Spleen (tissue), 11 donors: ENCODE measurements around the gene RHOV. TPM values are rescaled to one million over a fixed set of nuclear protein-coding genes. Genes with fewer than 3 reads are reported as not detected.

Source experiments
- DNase-seq: peaks from one replicate; pipeline ENCODE4 v3.0.0-alpha.2; 2020
- H3K27ac ChIP-seq, 8 donors: fragments of 200-600 bp; sonication (generic) in 7 of 8; 1 replicate in 4 of 8; 2 replicates in 4 of 8; pipeline versions ENCODE4 v1.5.0 to v1.8.0; 2016 to 2021; ENCODE audit warnings: inconsistent platforms in 4 of 8, mild to moderate bottlenecking in 4 of 8, moderate library complexity in 1 of 8
- H3K27me3 ChIP-seq, 7 donors: fragments of 200-600 bp; sonication (generic) in 6 of 7; replicated peaks in 1 of 7; 1 replicate in 4 of 7; 2 replicates in 3 of 7; pipeline versions ENCODE4 v1.5.0 to v1.8.0; 2016 to 2021; ENCODE audit warnings: inconsistent platforms in 3 of 7, mild to moderate bottlenecking in 1 of 7
- H3K36me3 ChIP-seq, 6 donors: fragments of 200-600 bp; sonication (generic) in 5 of 6; 1 replicate in 4 of 6; 2 replicates in 2 of 6; pipeline versions ENCODE4 v1.5.0 to v1.8.0; 2016 to 2021; ENCODE audit warnings: inconsistent platforms in 2 of 6
- H3K4me1 ChIP-seq, 6 donors: fragments of 200-600 bp; sonication (generic) in 5 of 6; 1 replicate in 3 of 6; 2 replicates in 3 of 6; pipeline versions ENCODE4 v1.5.0 to v1.8.0; 2016 to 2021; ENCODE audit warnings: inconsistent platforms in 3 of 6
- H3K4me3 ChIP-seq, 8 donors: fragments of 200-600 bp; sonication (generic) in 7 of 8; 1 replicate in 4 of 8; 2 replicates in 4 of 8; pipeline versions ENCODE4 v1.5.0 to v1.8.0; 2016 to 2021; ENCODE audit warnings: inconsistent platforms in 4 of 8, mild to moderate bottlenecking in 4 of 8, moderate library complexity in 2 of 8
- H3K9me3 ChIP-seq, 8 donors: fragments of 200-600 bp; sonication (generic) in 7 of 8; 1 replicate in 4 of 8; 2 replicates in 4 of 8; pipeline versions ENCODE4 v1.5.0 to v1.8.0; 2016 to 2021; ENCODE audit warnings: inconsistent platforms in 4 of 8
- CTCF ChIP-seq, 11 experiments: fragments of 200-600 bp in 7 of 11; fragments of 450-650 bp in 4 of 11; sonication (generic) in 4 of 11; IDR thresholded peaks in 8 of 11; conservative IDR thresholded peaks in 3 of 11; 1 replicate in 7 of 11; 2 replicates in 4 of 11; pipeline versions ENCODE4 v1.4.0 to v1.8.0; 2016 to 2021; ENCODE audit warnings: antibody characterized with exemption in 11 of 11, inconsistent platforms in 4 of 11, mild to moderate bottlenecking in 1 of 11
- POLR2A ChIP-seq, 3 donors: fragments of 450-650 bp; IDR thresholded peaks; one replicate each; pipeline ENCODE4 v1.5.1; 2017; ENCODE audit warnings: antibody characterized with exemption in 3 of 3, mild to moderate bottlenecking in 1 of 3
- POLR2AphosphoS5 ChIP-seq, 3 donors: sonication (generic); formaldehyde crosslinking; IDR thresholded peaks; one replicate each; pipeline ENCODE4 v1.5.1; 2017; ENCODE audit warnings: antibody characterized with exemption in 3 of 3
- WGBS, 5 donors: extraction: QIAGEN DNeasy Blood & Tissue Kit in 3 of 5; methylation state at CpG; one replicate each; pipeline versions ENCODE4 v1.1.5 to v1.1.7; 2013 to 2018; 5-methylcytosine and 5-hydroxymethylcytosine counted together
- intact Hi-C: fragments of 100-400 bp; cut with DNase I; formaldehyde crosslinking; loops from one replicate; pipeline ENCODE4 v1.15.0; 2023; ENCODE audit warnings: low total_unique reads
- polyA plus RNA-seq, 3 donors: library from polyadenylated mRNA; stranded (reverse); fragments of 200-250 nt; gene quantifications; one replicate each; pipeline ENCODE4 v1.2.1, GENCODE V29; 2013
- total RNA-seq, 7 donors: library from RNA; depleted of rRNA in 3 of 7; stranded (reverse); fragments of >200 nt in 3 of 7; fragmentation: NEBNext Ultra II Directional in 4 of 7; extraction: Animal tissue kit (Norgen Biotek cat#: 25700) in 4 of 7; gene quantifications; one replicate each; pipeline versions ENCODE4 v1.1.0 to v1.2.1, GENCODE V29; 2016 to 2021
- donor health status: healthy with polysubstance abuse.
- donor health status: DM: no; HTN: no; CAD: no; lungs with moderate emphysema.
- donor health status: DM: no; HTN: no; CAD: no.
- donor health status: Bipolar disorder and iron deficiency.
- donor health status: healthy.
- donor health status: DM: no; HTN: no; CAD: no.
- donor health status: DM: yes; HTN: yes; CAD: no.

Gene RHOV
- total and polyA plus RNA-seq, 10 donors = 0.06 to 0.19 TPM; not detected in 8

GRCh38 chr15:40904552-40905201 lies 30.6 kb upstream of the RHOV start:
- Histone ChIP-seq H3K4me1 (peaks cover 41 to 100% (median 86%) of the 10 kb centered on the region in 6 donors), H3K9me3 (no peaks in the 10 kb centered on the region), H3K4me3 (no peak overlapping the region), H3K27me3 (no peaks in the 10 kb centered on the region), H3K36me3 (peaks cover 0 to 51% (median 32%) of the 10 kb centered on the region in 6 donors), H3K27ac (peak overlapping the region in 6 of 8 donors; percentile 38 to 95 (median 92))
- TF ChIP-seq POLR2AphosphoS5 (IDR thresholded peaks at IDR 0.05) (no peak), CTCF (IDR thresholded peaks at IDR 0.05 in 8 of 11, conservative IDR thresholded peaks at IDR 0.05 in 3 of 11) (no peak), POLR2A (IDR thresholded peaks at IDR 0.05) (no peak)
- peak; percentile 74 for DNase-seq
- intact Hi-C loops = loop anchor here (5.0 to 10.0 kb wide), 3 partner anchors 38 to 210 kb away; partner anchors contain the start of gene INO80
- WGBS, 5 donors = 73 to 83% (median 75%) methylated on average over 7 of the region's 7 CpGs

- 33 to 65% (median 40%) methylated on average over 30 to 33 of the region's 33 CpGs for WGBS, 5 donors
- peak overlapping the region in 3 of 8 donors; percentile 8 to 52 (median 21) for H3K4me3 ChIP-seq
- H3K4me1 ChIP-seq = peaks cover 38 to 89% (median 75%) of the 10 kb centered on the region in 6 donors
- H3K36me3 ChIP-seq = peaks cover 0 to 69% (median 46%) of the 10 kb centered on the region in 6 donors
- TF ChIP-seq POLR2AphosphoS5 (IDR thresholded peaks at IDR 0.05) (peak; percentile 59 to 75 (median 74)), POLR2A (IDR thresholded peaks at IDR 0.05) (no peak), CTCF (IDR thresholded peaks at IDR 0.05 in 8 of 11, conservative IDR thresholded peaks at IDR 0.05 in 3 of 11) (peak in 1 of 11 experiments; percentile 5)
- H3K27me3 ChIP-seq = no peaks in the 10 kb centered on the region
- H3K9me3 ChIP-seq = no peaks in the 10 kb centered on the region
- intact Hi-C loops = loop anchor here (5.0 to 10.0 kb wide), 2 partner anchors 119 to 212 kb away; partner anchors contain the start of gene INO80
- DNase-seq = peak; percentile 90
- H3K27ac ChIP-seq = peak overlapping the region; percentile 35 to 95 (median 88)
Measured at GRCh38 chr15:40902605-40903561, 28.8 kb upstream of the RHOV start.

GRCh38 chr15:40901053-40901443 lies 27.0 kb upstream of the RHOV start:
- H3K36me3 ChIP-seq = peaks cover 0 to 87% (median 56%) of the 10 kb centered on the region in 6 donors
- 60 to 78% (median 74%) methylated on average over 5 of the region's 5 CpGs for WGBS, 5 donors
- H3K4me3 ChIP-seq = no peak overlapping the region
- H3K27me3 ChIP-seq = no peaks in the 10 kb centered on the region
- peak overlapping the region in 1 of 8 donors; percentile 92 for H3K27ac ChIP-seq
- no peaks in the 10 kb centered on the region for H3K9me3 ChIP-seq
- peaks cover 29 to 88% (median 65%) of the 10 kb centered on the region in 6 donors for H3K4me1 ChIP-seq
- no peak for DNase-seq
- intact Hi-C loops = loop anchor here (5.0 to 10.0 kb wide), 2 partner anchors 121 to 214 kb away; partner anchors contain the start of gene INO80
- TF ChIP-seq CTCF (IDR thresholded peaks at IDR 0.05 in 8 of 11, conservative IDR thresholded peaks at IDR 0.05 in 3 of 11) = no peak
- no peak for TF ChIP-seq POLR2A (IDR thresholded peaks at IDR 0.05)
- no peak for TF ChIP-seq POLR2AphosphoS5 (IDR thresholded peaks at IDR 0.05)
